ENCODE data around the gene ADGRF1.

DNA sequence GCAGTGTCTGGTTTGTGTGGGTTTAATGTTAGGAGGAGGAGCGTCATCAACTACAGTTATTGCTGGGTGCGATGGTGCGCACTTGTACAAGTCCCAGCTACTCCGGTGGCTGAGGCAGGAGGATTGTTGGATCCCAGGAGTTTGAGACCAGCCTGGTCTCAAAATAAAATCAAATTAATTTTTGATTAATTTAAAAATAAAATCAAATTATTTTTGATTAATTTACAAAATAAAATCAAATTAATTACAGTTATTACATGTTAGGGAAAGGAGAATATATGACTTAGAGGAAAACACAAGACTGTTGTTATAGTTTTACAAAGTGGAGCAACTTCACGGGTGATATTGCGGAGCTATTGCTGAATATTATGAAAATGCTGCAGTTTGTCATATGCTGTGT lies 85.7 kb downstream of the ADGRF1 start:
- TF ChIP-seq, protein P1, sequence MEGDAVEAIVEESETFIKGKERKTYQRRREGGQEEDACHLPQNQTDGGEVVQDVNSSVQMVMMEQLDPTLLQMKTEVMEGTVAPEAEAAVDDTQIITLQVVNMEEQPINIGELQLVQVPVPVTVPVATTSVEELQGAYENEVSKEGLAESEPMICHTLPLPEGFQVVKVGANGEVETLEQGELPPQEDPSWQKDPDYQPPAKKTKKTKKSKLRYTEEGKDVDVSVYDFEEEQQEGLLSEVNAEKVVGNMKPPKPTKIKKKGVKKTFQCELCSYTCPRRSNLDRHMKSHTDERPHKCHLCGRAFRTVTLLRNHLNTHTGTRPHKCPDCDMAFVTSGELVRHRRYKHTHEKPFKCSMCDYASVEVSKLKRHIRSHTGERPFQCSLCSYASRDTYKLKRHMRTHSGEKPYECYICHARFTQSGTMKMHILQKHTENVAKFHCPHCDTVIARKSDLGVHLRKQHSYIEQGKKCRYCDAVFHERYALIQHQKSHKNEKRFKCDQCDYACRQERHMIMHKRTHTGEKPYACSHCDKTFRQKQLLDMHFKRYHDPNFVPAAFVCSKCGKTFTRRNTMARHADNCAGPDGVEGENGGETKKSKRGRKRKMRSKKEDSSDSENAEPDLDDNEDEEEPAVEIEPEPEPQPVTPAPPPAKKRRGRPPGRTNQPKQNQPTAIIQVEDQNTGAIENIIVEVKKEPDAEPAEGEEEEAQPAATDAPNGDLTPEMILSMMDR (IDR thresholded peaks at IDR 0.05 in 8 of 11, conservative IDR thresholded peaks at IDR 0.05 in 3 of 11) = no peak
- TF ChIP-seq POLR2AphosphoS5 (IDR thresholded peaks at IDR 0.05) = no peak
- no peak for TF ChIP-seq POLR2A (IDR thresholded peaks at IDR 0.05)
